Loucy (cell line): ENCODE measurements around the gene INPP4A.

Experiments used
- H2AFZ ChIP-seq: fragments of 200-600 bp; sonication (generic); 2 replicates; pipeline ENCODE4 v1.6.0; 2016; ENCODE audit warnings: antibody characterized with exemption, mild to moderate bottlenecking, low read length, moderate library complexity
- H3F3A ChIP-seq: fragments of 200-600 bp; 2 replicates; pipeline ENCODE4 v1.6.0; 2016; ENCODE audit warnings: antibody characterized with exemption, low read depth, mild to moderate bottlenecking
- H3K27me3 ChIP-seq: fragments of 200-600 bp; sonication (generic); 2 replicates; pipeline ENCODE4 v1.6.1; 2014; ENCODE audit warnings: low read length, mild to moderate bottlenecking; ENCODE audit not compliant: insufficient read depth, poor library complexity, severe bottlenecking
- H3K36me3 ChIP-seq: fragments of 200-600 bp; sonication (generic); 2 replicates; pipeline ENCODE4 v1.6.1; 2016; ENCODE audit warnings: low read length; ENCODE audit not compliant: insufficient read depth
- H3K4me1 ChIP-seq: fragments of 200-600 bp; sonication (generic); 2 replicates; pipeline ENCODE4 v1.5.1; 2014; ENCODE audit warnings: low read length, mild to moderate bottlenecking; ENCODE audit not compliant: insufficient read depth, poor library complexity, severe bottlenecking
- H3K4me2 ChIP-seq: fragments of 200-600 bp; sonication (generic); 2 replicates; pipeline ENCODE4 v1.6.0; 2014; ENCODE audit warnings: antibody characterized with exemption, low read length, low read depth, mild to moderate bottlenecking; ENCODE audit not compliant: poor library complexity, severe bottlenecking
- H3K4me3 ChIP-seq: fragments of 200-600 bp; sonication (generic); 2 replicates; pipeline ENCODE4 v1.5.1; 2014; ENCODE audit warnings: low read length, mild to moderate bottlenecking, mixed read lengths; ENCODE audit not compliant: poor library complexity, severe bottlenecking
- H3K79me2 ChIP-seq: fragments of 200-600 bp; sonication (generic); 2 replicates; pipeline ENCODE4 v1.6.1; 2014; ENCODE audit warnings: low read length; ENCODE audit not compliant: insufficient read depth
- H3K9ac ChIP-seq: fragments of 200-600 bp; sonication (generic); 2 replicates; pipeline ENCODE4 v1.6.0; 2014; ENCODE audit warnings: mild to moderate bottlenecking, low read depth, low read length, moderate library complexity; ENCODE audit not compliant: poor library complexity, severe bottlenecking
- H3K9me2 ChIP-seq: fragments of 200-600 bp; sonication (generic); replicated peaks from 2 replicates; pipeline ENCODE4 v1.6.1; 2016; ENCODE audit warnings: low read depth, low read length, mixed read lengths
- H3K9me3 ChIP-seq: fragments of 200-600 bp; sonication (generic); 2 replicates; pipeline ENCODE4 v1.6.1; 2014; ENCODE audit warnings: mild to moderate bottlenecking, antibody characterized with exemption, low read length, low read depth; ENCODE audit not compliant: insufficient read depth
- H4K20me1 ChIP-seq: fragments of 200-600 bp; sonication (generic); 2 replicates; pipeline ENCODE4 v1.6.0; 2014; ENCODE audit warnings: antibody characterized with exemption, low read length, mild to moderate bottlenecking; ENCODE audit not compliant: insufficient read depth, poor library complexity, severe bottlenecking
- EZH2phosphoT487 ChIP-seq: fragments of 200-600 bp; IDR thresholded peaks from 2 replicates; pipeline ENCODE4 v1.6.1; 2018; ENCODE audit warnings: antibody characterized with exemption, mild to moderate bottlenecking, moderate library complexity, borderline replicate concordance
- TF ChIP-seq, protein P1 (sequence below): fragments of 200-600 bp; sonication (generic); conservative IDR thresholded peaks from 2 replicates; pipeline ENCODE4 v1.5.1; 2014; ENCODE audit warnings: mild to moderate bottlenecking, antibody characterized with exemption, low read length

INPP4A gene

DNA sequence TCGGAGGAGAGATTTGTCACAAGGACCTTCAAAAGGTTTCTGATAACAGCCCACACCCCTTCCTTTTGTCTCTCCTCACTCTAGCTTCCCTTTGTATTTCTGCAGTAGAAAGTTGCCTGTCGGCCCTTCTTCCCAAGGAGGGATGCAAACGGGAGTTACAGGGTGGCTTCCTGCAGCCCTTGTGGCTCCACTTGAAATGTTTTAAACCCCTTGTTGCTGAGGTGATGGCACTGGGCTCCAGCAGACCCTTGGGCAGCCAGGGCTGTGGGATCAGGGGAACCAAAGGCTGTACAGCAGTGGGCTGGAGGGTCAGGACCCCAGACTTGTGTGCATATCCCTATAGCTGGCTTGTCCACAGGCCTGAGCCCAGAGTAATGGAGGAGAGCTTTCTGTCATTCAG, 101.5 kb downstream of the INPP4A start:
- H3F3A ChIP-seq: no peaks in the 10 kb centered on the region; the same call in 1 of the 2 replicates
- no peak for TF ChIP-seq EZH2phosphoT487
- TF ChIP-seq, protein P1, sequence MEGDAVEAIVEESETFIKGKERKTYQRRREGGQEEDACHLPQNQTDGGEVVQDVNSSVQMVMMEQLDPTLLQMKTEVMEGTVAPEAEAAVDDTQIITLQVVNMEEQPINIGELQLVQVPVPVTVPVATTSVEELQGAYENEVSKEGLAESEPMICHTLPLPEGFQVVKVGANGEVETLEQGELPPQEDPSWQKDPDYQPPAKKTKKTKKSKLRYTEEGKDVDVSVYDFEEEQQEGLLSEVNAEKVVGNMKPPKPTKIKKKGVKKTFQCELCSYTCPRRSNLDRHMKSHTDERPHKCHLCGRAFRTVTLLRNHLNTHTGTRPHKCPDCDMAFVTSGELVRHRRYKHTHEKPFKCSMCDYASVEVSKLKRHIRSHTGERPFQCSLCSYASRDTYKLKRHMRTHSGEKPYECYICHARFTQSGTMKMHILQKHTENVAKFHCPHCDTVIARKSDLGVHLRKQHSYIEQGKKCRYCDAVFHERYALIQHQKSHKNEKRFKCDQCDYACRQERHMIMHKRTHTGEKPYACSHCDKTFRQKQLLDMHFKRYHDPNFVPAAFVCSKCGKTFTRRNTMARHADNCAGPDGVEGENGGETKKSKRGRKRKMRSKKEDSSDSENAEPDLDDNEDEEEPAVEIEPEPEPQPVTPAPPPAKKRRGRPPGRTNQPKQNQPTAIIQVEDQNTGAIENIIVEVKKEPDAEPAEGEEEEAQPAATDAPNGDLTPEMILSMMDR: no peak
- no peak overlapping the region for H2AFZ ChIP-seq
- no peak overlapping the region for H3K4me2 ChIP-seq
- H3K9ac ChIP-seq: no peak overlapping the region
- no peaks in the 10 kb centered on the region for H3K9me2 ChIP-seq
- H3K4me3 ChIP-seq: no peak overlapping the region
- H4K20me1 ChIP-seq: no peaks in the 10 kb centered on the region
- H3K9me3 ChIP-seq: no peaks in the 10 kb centered on the region
- peaks cover 28% of the 10 kb centered on the region; the same call in 1 of the 2 replicates for H3K36me3 ChIP-seq
- peaks cover 40% of the 10 kb centered on the region for H3K4me1 ChIP-seq
- no peaks in the 10 kb centered on the region for H3K27me3 ChIP-seq
- H3K79me2 ChIP-seq: no peaks in the 10 kb centered on the region

DNA sequence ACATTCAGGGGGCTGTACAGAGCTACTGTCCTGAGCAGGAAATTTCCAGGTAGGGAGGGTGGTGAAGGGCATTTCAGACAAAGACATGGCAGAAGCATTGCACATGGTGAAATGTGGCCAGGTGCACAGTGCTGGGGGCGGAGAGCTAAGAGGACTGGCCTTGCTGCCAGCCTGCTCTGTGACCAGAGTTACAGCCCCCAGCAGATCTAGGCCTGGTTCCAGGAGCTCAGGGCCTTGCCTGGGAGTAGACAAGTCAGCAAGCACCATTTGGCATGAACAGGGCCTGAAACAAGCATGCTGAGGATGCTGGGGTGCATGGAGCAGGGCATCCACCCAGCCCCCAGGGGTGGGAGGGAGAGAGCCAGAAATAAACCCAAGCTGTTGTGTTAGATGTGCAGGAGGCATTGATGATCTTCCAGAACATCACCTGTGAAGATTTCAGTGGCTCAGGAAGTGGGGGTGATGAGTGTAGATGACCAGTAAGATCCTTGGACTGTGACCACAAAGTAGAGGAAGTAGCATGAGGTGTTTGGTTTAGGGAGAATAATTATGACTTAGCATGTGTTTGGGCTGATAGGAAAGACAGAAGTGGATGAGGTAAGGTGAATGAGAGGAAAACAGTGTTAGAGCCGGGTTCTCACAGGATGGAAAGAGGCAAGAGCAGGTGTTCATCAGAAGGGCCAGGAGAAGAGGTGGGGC, 102.6 kb downstream of the INPP4A start:
- no peaks in the 10 kb centered on the region for H3K9me3 ChIP-seq
- peaks cover 32% of the 10 kb centered on the region; the same call in 1 of the 2 replicates for H3K36me3 ChIP-seq
- no peak overlapping the region for H3K9ac ChIP-seq
- no peaks in the 10 kb centered on the region for H3K9me2 ChIP-seq
- H3F3A ChIP-seq: no peaks in the 10 kb centered on the region; the same call in 1 of the 2 replicates
- no peaks in the 10 kb centered on the region for H3K27me3 ChIP-seq
- no peaks in the 10 kb centered on the region for H4K20me1 ChIP-seq
- no peaks in the 10 kb centered on the region for H3K79me2 ChIP-seq
- H3K4me3 ChIP-seq: no peak overlapping the region
- TF ChIP-seq EZH2phosphoT487: no peak
- TF ChIP-seq, protein P1: no peak
- peak overlapping the region; percentile 43 for H3K4me2 ChIP-seq
- H2AFZ ChIP-seq: no peak overlapping the region
- H3K4me1 ChIP-seq: peaks cover 40% of the 10 kb centered on the region

DNA sequence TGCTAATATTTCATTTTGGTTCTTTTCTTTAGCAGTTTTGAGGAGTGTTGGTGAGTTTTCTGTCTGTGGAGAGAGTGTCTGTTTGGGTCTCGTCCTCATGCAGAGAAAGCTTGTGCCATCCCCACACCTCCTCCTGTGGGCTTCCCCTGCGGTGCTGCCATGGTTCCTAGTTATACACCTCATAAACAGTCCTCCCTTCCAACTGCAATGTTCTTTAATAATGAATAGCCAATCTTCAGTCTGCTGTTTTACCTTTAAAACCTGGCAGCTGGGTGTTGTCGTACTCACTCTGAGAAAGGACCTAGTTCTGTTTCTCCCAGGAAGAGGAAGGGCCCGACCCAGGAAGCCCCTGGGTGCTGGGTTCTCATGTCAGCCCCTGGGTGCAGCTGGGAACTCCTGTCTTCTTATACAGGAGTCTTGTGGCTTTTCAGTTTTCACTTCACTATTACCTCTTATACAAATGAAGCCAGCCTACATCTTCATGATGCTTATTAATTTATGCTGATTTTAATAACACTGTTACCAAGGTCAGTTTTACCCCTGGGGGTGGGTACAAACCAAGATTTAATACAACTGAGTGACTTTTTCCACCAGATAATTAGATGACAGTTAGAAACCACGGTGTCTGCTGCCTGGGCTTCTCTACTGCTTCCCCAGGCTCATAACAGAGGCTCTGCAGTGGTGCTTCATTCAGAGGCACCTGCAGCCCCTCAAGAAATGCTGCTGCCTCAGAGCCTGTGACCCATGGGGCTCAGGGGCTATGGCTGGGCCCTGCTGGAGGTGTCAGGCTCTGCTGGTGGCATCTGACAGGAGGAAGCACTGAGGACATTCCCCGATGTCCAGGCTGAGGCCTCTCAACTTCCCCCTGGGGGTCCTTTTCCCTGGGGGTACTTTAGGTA, 104.5 kb downstream of the INPP4A start:
- TF ChIP-seq EZH2phosphoT487: no peak
- TF ChIP-seq, protein P1: no peak
- Histone ChIP-seq H3F3A (no peaks in the 10 kb centered on the region; the same call in 1 of the 2 replicates), H3K9me2 (no peaks in the 10 kb centered on the region), H3K4me3 (peak overlapping the region; percentile 33), H3K9me3 (no peaks in the 10 kb centered on the region), H2AFZ (no peak overlapping the region), H3K4me1 (peaks cover 48% of the 10 kb centered on the region), H4K20me1 (no peaks in the 10 kb centered on the region), H3K79me2 (no peaks in the 10 kb centered on the region), H3K27me3 (no peaks in the 10 kb centered on the region), H3K9ac (peak overlapping the region; percentile 42), H3K36me3 (peaks cover 42% of the 10 kb centered on the region; the same call in 1 of the 2 replicates), H3K4me2 (peak overlapping the region; percentile 49)
